HCT116 (cell line): Measurements from ENCODE around the gene ZNF133.

Experiments used
- EGR1 ChIP-seq: IDR thresholded peaks from 2 replicates; pipeline ENCODE4 v1.6.1; 2012; ENCODE audit warnings: low read depth
- POLR2A ChIP-seq: IDR thresholded peaks from 2 replicates; pipeline ENCODE4 v1.7.0; 2011; ENCODE audit warnings: borderline replicate concordance; ENCODE audit not compliant: insufficient read depth, insufficient read length; ENCODE audit errors: extremely low read depth
- RAD21 ChIP-seq: IDR thresholded peaks from 2 replicates; pipeline ENCODE4 v1.6.1; 2012; ENCODE audit warnings: low read depth, mild to moderate bottlenecking
- SRF ChIP-seq: IDR thresholded peaks from 2 replicates; pipeline ENCODE4 v1.6.1; 2012; ENCODE audit warnings: low read depth
- TCF7L2 ChIP-seq: IDR thresholded peaks from 2 replicates; pipeline ENCODE4 v1.7.0; 2011; ENCODE audit warnings: borderline replicate concordance, inconsistent platforms; ENCODE audit not compliant: insufficient read depth, insufficient read length; ENCODE audit errors: extremely low read depth
- ZFX ChIP-seq: fragments of 450-650 bp; IDR thresholded peaks from 2 replicates; pipeline ENCODE4 v1.6.1; 2017
- TF ChIP-seq, protein P1 (sequence below): IDR thresholded peaks from 2 replicates; pipeline ENCODE4 v1.6.1; 2011; ENCODE audit warnings: mild to moderate bottlenecking, low read length, moderate library complexity; ENCODE audit not compliant: insufficient replicate concordance; ENCODE audit errors: extremely low read depth
- TF ChIP-seq, protein P2 (sequence below): IDR thresholded peaks from 2 replicates; pipeline ENCODE4 v1.6.1; 2012; ENCODE audit warnings: low read depth
- TF ChIP-seq, protein P3 (sequence below), 3 experiments: fragments of 200-600 bp in 1 of 3; sonication (generic) in 1 of 3; IDR thresholded peaks in 2 of 3; conservative IDR thresholded peaks in 1 of 3; 2 replicates each; pipeline ENCODE4 v1.5.1; 2012 to 2017; ENCODE audit warnings: low read depth in 2 of 3, low read length in 2 of 3, antibody characterized with exemption in 1 of 3, borderline replicate concordance in 1 of 3, control low read depth in 1 of 3, mild to moderate bottlenecking in 1 of 3, mixed read lengths in 1 of 3, mixed run types in 1 of 3, moderate library complexity in 1 of 3; ENCODE audit not compliant: insufficient read depth in 1 of 3
- TF ChIP-seq, protein P4 (sequence below): IDR thresholded peaks from 2 replicates; pipeline ENCODE4 v1.6.1; 2012

DNA sequence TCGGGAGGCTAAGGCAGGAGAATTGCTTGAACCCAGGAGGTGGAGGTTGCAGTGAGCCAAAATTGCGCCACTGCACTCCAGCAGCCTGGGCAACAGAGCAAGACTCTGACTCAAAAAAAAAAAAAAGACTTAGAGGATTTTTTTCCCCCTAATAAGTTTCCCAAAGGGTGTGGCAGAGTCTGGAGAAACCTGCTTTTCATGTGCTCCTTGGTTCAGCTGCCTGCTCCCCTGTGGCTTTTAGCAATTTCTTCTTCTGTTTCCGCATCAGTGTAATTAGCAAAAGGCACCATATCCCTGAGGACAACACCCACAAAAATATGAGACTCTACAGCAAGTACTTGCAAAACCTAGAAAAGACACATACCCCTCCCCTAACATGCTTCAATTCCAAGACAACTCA lies 28.6 kb upstream of the ZNF133 start:
- TF ChIP-seq, protein P1, sequence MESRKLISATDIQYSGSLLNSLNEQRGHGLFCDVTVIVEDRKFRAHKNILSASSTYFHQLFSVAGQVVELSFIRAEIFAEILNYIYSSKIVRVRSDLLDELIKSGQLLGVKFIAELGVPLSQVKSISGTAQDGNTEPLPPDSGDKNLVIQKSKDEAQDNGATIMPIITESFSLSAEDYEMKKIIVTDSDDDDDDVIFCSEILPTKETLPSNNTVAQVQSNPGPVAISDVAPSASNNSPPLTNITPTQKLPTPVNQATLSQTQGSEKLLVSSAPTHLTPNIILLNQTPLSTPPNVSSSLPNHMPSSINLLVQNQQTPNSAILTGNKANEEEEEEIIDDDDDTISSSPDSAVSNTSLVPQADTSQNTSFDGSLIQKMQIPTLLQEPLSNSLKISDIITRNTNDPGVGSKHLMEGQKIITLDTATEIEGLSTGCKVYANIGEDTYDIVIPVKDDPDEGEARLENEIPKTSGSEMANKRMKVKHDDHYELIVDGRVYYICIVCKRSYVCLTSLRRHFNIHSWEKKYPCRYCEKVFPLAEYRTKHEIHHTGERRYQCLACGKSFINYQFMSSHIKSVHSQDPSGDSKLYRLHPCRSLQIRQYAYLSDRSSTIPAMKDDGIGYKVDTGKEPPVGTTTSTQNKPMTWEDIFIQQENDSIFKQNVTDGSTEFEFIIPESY, result no peak
- TF ChIP-seq RAD21 (no peak), ZFX (no peak), EGR1 (no peak), TCF7L2 (no peak), POLR2A (no peak), SRF (no peak)
- TF ChIP-seq, protein P2, sequence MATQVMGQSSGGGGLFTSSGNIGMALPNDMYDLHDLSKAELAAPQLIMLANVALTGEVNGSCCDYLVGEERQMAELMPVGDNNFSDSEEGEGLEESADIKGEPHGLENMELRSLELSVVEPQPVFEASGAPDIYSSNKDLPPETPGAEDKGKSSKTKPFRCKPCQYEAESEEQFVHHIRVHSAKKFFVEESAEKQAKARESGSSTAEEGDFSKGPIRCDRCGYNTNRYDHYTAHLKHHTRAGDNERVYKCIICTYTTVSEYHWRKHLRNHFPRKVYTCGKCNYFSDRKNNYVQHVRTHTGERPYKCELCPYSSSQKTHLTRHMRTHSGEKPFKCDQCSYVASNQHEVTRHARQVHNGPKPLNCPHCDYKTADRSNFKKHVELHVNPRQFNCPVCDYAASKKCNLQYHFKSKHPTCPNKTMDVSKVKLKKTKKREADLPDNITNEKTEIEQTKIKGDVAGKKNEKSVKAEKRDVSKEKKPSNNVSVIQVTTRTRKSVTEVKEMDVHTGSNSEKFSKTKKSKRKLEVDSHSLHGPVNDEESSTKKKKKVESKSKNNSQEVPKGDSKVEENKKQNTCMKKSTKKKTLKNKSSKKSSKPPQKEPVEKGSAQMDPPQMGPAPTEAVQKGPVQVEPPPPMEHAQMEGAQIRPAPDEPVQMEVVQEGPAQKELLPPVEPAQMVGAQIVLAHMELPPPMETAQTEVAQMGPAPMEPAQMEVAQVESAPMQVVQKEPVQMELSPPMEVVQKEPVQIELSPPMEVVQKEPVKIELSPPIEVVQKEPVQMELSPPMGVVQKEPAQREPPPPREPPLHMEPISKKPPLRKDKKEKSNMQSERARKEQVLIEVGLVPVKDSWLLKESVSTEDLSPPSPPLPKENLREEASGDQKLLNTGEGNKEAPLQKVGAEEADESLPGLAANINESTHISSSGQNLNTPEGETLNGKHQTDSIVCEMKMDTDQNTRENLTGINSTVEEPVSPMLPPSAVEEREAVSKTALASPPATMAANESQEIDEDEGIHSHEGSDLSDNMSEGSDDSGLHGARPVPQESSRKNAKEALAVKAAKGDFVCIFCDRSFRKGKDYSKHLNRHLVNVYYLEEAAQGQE, result no peak
- TF ChIP-seq, protein P3, sequence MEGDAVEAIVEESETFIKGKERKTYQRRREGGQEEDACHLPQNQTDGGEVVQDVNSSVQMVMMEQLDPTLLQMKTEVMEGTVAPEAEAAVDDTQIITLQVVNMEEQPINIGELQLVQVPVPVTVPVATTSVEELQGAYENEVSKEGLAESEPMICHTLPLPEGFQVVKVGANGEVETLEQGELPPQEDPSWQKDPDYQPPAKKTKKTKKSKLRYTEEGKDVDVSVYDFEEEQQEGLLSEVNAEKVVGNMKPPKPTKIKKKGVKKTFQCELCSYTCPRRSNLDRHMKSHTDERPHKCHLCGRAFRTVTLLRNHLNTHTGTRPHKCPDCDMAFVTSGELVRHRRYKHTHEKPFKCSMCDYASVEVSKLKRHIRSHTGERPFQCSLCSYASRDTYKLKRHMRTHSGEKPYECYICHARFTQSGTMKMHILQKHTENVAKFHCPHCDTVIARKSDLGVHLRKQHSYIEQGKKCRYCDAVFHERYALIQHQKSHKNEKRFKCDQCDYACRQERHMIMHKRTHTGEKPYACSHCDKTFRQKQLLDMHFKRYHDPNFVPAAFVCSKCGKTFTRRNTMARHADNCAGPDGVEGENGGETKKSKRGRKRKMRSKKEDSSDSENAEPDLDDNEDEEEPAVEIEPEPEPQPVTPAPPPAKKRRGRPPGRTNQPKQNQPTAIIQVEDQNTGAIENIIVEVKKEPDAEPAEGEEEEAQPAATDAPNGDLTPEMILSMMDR (IDR thresholded peaks at IDR 0.05 in 2 of 3, conservative IDR thresholded peaks at IDR 0.05 in 1 of 3; ENCODE audit: borderline replicate concordance in 1 of 3, insufficient read depth in 1 of 3, low read depth in 2 of 3, low read length in 2 of 3), result no peak
- TF ChIP-seq, protein P4, sequence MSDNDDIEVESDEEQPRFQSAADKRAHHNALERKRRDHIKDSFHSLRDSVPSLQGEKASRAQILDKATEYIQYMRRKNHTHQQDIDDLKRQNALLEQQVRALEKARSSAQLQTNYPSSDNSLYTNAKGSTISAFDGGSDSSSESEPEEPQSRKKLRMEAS, result no peak
